Measurements from ENCODE around the gene ZNF516. TPM values are rescaled to one million over a fixed set of nuclear protein-coding genes. Genes with fewer than 3 reads are reported as not detected.

Gene ZNF516
- total RNA-seq, 1 experiment from 2014 or later = 22.6 TPM

DNA sequence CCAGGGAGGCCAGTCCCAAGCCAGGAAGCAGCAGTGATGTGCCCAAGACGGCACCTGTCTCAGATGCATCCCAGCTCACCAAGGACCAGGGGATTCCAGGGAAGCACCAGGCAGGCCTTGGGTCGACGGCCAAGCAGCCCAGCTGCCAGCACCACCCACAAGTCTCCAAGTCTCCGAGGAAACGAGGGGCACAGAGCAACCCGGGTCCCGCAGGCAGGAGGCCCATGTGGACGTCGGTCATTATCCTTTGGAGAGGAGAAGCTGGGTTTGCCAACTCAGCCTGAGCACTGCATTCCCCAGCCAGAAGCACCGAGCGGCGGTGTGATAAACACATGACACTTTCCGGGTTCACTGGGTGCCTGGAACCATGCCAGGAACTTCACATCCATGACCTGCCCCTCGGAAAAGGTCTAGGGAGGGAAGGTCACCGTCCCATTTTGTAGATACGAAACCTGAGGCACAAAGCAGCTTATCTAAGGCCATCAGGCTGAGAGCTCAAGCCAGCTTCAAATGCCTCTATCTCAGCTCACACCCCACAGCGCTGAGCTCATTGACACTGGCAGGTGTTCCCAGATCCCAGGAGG lies 104.5 kb downstream of the ZNF516 start:
- TF ChIP-seq, protein P1, sequence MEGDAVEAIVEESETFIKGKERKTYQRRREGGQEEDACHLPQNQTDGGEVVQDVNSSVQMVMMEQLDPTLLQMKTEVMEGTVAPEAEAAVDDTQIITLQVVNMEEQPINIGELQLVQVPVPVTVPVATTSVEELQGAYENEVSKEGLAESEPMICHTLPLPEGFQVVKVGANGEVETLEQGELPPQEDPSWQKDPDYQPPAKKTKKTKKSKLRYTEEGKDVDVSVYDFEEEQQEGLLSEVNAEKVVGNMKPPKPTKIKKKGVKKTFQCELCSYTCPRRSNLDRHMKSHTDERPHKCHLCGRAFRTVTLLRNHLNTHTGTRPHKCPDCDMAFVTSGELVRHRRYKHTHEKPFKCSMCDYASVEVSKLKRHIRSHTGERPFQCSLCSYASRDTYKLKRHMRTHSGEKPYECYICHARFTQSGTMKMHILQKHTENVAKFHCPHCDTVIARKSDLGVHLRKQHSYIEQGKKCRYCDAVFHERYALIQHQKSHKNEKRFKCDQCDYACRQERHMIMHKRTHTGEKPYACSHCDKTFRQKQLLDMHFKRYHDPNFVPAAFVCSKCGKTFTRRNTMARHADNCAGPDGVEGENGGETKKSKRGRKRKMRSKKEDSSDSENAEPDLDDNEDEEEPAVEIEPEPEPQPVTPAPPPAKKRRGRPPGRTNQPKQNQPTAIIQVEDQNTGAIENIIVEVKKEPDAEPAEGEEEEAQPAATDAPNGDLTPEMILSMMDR (conservative IDR thresholded peaks at IDR 0.05) = no peak
- DNase-seq = no peak
- Histone ChIP-seq H3K4ac (ENCODE audit: low read depth, low read length) (no peak overlapping the region), H2BK12ac (ENCODE audit: insufficient read length, low read depth, low read length) (no peak overlapping the region), H3K27ac (ENCODE audit: insufficient read length, low read depth, low read length) (no peak overlapping the region), H3K18ac (ENCODE audit: insufficient read length, low read depth, low read length) (no peak overlapping the region), H3K79me2 (ENCODE audit: insufficient read depth, low read length) (no peaks in the 10 kb centered on the region), H2BK20ac (ENCODE audit: low read depth, low read length, poor library complexity, severe bottlenecking) (no peak overlapping the region), H3K56ac (ENCODE audit: insufficient read length, low read depth, low read length) (no peak overlapping the region), H3K79me1 (ENCODE audit: insufficient read depth, low read depth, low read length, poor library complexity, severe bottlenecking) (peaks cover 4% of the 10 kb centered on the region), H2BK15ac (ENCODE audit: low read depth, low read length) (no peak overlapping the region), H2AFZ (ENCODE audit: low read length) (no peak overlapping the region), H3K9ac (ENCODE audit: extremely low read depth, insufficient read length, low read length) (no peak overlapping the region), H2BK5ac (ENCODE audit: insufficient read length, low read length) (no peak overlapping the region), H3K4me2 (ENCODE audit: insufficient read depth, insufficient read length, low read length) (no peak overlapping the region), H3T11ph (ENCODE audit: low read length) (no peak overlapping the region), H4K91ac (ENCODE audit: insufficient read length, low read depth, low read length) (no peak overlapping the region), H3K14ac (ENCODE audit: insufficient read depth, low read length) (no peak overlapping the region), H3K23ac (ENCODE audit: insufficient read length, low read depth, low read length) (no peak overlapping the region), H3K9me3 (ENCODE audit: control insufficient read depth, low read depth, low read length) (no peaks in the 10 kb centered on the region), H3K27me3 (ENCODE audit: insufficient read depth, low read length) (no peaks in the 10 kb centered on the region), H2BK120ac (ENCODE audit: low read depth, low read length, poor library complexity, severe bottlenecking) (no peak overlapping the region), H3K23me2 (ENCODE audit: insufficient read length, low read depth, low read length, poor library complexity, severe bottlenecking) (no peaks in the 10 kb centered on the region), H2AK5ac (ENCODE audit: insufficient read length, low read length) (no peak overlapping the region), H4K8ac (replicated peaks; ENCODE audit: insufficient read length, low read depth, low read length) (no peak overlapping the region), H3K4me1 (ENCODE audit: insufficient read depth, low read length) (no peaks in the 10 kb centered on the region), H4K20me1 (ENCODE audit: control insufficient read depth, insufficient read depth, insufficient read length) (no peaks in the 10 kb centered on the region), H4K5ac (ENCODE audit: insufficient read length, low read depth, low read length) (no peak overlapping the region)
- WGBS (ENCODE audit: extremely low coverage, insufficient read length, low lambda C conversion rate) = no CpG with 5 or more reads among the region's 17 CpGs
- Mint-ChIP-seq H3K36me3 (ENCODE audit: insufficient read depth in 1 of 3, low read depth in 3 of 3) (peaks cover 0 to 16% (median 11%) of the 10 kb centered on the region in 3 experiments; a peak in 4 of 7 replicates), H3K27ac (peak overlapping the region in 2 of 3 experiments; percentile 21 to 25; a peak in 3 of 7 replicates), H3K4me3 (no peak overlapping the region), H3K4me1 (peaks cover 14 to 15% of the 10 kb centered on the region in 2 experiments), H3K9me3 (peaks cover 5 to 8% of the 10 kb centered on the region in 2 experiments; a peak in 3 of 5 replicates), H3K27me3 (ENCODE audit: low read depth) (no peaks in the 10 kb centered on the region; the same call in 1 of the 2 replicates)

Measured in H9 (cell line).